Calu3 (cell line): ENCODE results near the gene CSTPP1. TPM values are rescaled to one million over a fixed set of nuclear protein-coding genes. Genes with fewer than 3 reads are reported as not detected.

Source experiments
- BruUV-seq: library from RNA; stranded (reverse); fragments of 400-500 nt; replicated peaks from 2 replicates; lab custom pipeline; 2021; lab: Mats Ljungman, UMichigan
- CTCF ChIA-PET: fragments of 300-600 bp; sonication (Branson Sonifier 250); formaldehyde crosslinking; loops from one replicate; lab custom pipeline; 2022; ENCODE audit warnings: antibody characterized with exemption; lab: Charles Lee
- DNase-seq: peaks from one replicate; pipeline ENCODE4 v3.0.0; 2022
- H3K27ac Mint-ChIP-seq: one replicate; pipeline ENCODE4 v1.8.0; 2022; ENCODE audit warnings: mixed read lengths; ENCODE audit not compliant: unreplicated experiment
- H3K27me3 Mint-ChIP-seq: one replicate; pipeline ENCODE4 v1.8.0; 2022; ENCODE audit warnings: mixed read lengths; ENCODE audit not compliant: unreplicated experiment
- H3K36me3 Mint-ChIP-seq: one replicate; pipeline ENCODE4 v1.8.0; 2022; ENCODE audit warnings: mild to moderate bottlenecking, moderate library complexity, mixed read lengths; ENCODE audit not compliant: insufficient read depth, unreplicated experiment
- H3K4me1 Mint-ChIP-seq: one replicate; pipeline ENCODE4 v1.8.0; 2022; ENCODE audit warnings: mild to moderate bottlenecking, low read depth, mixed read lengths; ENCODE audit not compliant: unreplicated experiment
- H3K4me3 Mint-ChIP-seq: one replicate; pipeline ENCODE4 v1.8.0; 2022; ENCODE audit warnings: mild to moderate bottlenecking, low read depth, moderate library complexity, mixed read lengths; ENCODE audit not compliant: unreplicated experiment
- H3K9me3 Mint-ChIP-seq: one replicate; pipeline ENCODE4 v1.8.0; 2022; ENCODE audit warnings: low read depth, mixed read lengths; ENCODE audit not compliant: unreplicated experiment
- intact Hi-C: fragments of 100-400 bp; cut with micrococcal nuclease; formaldehyde crosslinking; loops from one replicate; pipeline ENCODE4 v1.10.0; 2022; ENCODE audit not compliant: unreplicated experiment
- total RNA-seq: library from RNA; stranded (reverse); gene quantifications from 2 replicates; pipeline ENCODE4 v1.2.3, GENCODE V29; 2022
- TF ChIP-seq, protein P1 (sequence below): fragments of 200-600 bp; IDR thresholded peaks from one replicate; pipeline ENCODE4 v1.8.0; 2022; ENCODE audit warnings: antibody characterized with exemption; ENCODE audit not compliant: unreplicated experiment

The CSTPP1 gene
- total RNA-seq, 1 experiment from 2014 or later: 23.2 TPM

DNA sequence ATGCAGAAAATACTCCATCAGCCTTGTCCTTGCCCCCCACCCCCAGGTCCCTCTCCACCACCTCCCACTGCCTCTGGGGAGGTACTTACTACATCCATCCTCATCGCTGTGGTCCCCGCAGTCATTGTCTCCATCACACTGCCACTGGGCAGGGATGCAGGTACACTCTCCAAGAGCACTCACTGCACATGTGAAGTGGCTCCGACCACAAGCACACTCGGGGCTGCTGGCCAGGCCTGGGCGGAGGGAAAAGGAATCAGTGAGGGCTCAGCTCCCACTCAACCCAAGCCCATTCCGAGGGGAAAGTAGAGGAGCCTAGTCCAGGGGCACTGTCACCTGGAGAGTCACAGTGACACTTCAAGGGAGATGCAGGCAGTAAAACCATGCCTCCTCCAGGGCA is 33.9 kb upstream of the CSTPP1 start:
- intact Hi-C loops: no loop called here
- Mint-ChIP-seq H3K27ac (no peak overlapping the region), H3K4me3 (no peak overlapping the region), H3K27me3 (peaks cover 30% of the 10 kb centered on the region), H3K9me3 (no peaks in the 10 kb centered on the region), H3K36me3 (peaks cover 12% of the 10 kb centered on the region), H3K4me1 (peaks cover 10% of the 10 kb centered on the region)
- TF ChIP-seq, protein P1, sequence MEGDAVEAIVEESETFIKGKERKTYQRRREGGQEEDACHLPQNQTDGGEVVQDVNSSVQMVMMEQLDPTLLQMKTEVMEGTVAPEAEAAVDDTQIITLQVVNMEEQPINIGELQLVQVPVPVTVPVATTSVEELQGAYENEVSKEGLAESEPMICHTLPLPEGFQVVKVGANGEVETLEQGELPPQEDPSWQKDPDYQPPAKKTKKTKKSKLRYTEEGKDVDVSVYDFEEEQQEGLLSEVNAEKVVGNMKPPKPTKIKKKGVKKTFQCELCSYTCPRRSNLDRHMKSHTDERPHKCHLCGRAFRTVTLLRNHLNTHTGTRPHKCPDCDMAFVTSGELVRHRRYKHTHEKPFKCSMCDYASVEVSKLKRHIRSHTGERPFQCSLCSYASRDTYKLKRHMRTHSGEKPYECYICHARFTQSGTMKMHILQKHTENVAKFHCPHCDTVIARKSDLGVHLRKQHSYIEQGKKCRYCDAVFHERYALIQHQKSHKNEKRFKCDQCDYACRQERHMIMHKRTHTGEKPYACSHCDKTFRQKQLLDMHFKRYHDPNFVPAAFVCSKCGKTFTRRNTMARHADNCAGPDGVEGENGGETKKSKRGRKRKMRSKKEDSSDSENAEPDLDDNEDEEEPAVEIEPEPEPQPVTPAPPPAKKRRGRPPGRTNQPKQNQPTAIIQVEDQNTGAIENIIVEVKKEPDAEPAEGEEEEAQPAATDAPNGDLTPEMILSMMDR: no peak
- no peak for DNase-seq
- no TSS peak for BruUV-seq
- CTCF ChIA-PET: no interaction called here

DNA sequence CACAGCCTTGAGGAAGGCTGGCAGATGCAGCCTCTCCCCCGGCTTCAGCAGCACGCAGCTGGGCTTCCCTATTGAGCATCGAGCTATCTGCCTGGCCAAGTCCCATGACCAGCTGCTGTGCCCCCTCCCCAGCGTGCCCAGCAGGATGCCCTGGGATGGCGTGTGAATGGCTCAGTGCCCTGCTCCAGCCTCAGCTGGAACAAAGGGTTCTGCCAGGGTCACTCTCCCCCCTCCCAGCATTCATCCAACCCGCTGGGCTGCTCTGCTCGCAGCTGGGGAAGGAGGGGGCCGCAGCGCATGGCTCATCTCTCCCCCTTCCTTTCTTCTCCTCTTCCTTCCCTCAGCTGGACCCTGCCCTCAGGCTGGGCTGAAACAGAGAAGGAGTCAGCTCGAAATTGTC is 32.7 kb upstream of the CSTPP1 start:
- no peak overlapping the region for H3K4me3 Mint-ChIP-seq
- H3K9me3 Mint-ChIP-seq: no peaks in the 10 kb centered on the region
- BruUV-seq: no TSS peak
- intact Hi-C loops: no loop called here
- TF ChIP-seq, protein P1: no peak
- H3K4me1 Mint-ChIP-seq: peaks cover 2% of the 10 kb centered on the region
- H3K27me3 Mint-ChIP-seq: peaks cover 30% of the 10 kb centered on the region
- CTCF ChIA-PET: interaction anchor here (0.9 kb wide), 1 partner anchor 12 kb away, joined by 3 read pairs; no protein-coding TSS in a partner anchor
- H3K27ac Mint-ChIP-seq: no peak overlapping the region
- H3K36me3 Mint-ChIP-seq: peaks cover 7% of the 10 kb centered on the region
- no peak for DNase-seq

DNA sequence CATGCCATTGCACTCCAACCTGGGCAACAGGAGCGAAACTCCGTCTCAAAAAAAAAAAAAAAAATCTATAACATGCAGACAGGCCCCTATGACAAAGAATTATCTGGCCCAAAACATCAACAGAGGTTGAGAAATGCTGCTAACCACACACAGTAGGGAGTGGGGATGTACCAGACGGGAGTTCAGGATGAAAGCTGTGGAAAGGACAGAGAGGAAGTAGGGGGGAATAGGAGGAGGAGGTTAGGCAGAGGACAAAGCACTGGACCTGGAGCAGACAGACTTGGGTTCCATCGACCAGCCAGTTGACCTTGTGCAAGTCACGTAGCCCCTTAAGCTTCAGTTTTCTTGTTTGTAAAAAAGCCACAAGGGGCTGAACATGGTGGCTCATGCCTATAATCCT is 30.8 kb upstream of the CSTPP1 start:
- DNase-seq: no peak
- no peak overlapping the region for H3K27ac Mint-ChIP-seq
- no peak overlapping the region for H3K4me3 Mint-ChIP-seq
- intact Hi-C loops: no loop called here
- H3K36me3 Mint-ChIP-seq: no peaks in the 10 kb centered on the region
- BruUV-seq: no TSS peak
- H3K4me1 Mint-ChIP-seq: no peaks in the 10 kb centered on the region
- H3K9me3 Mint-ChIP-seq: no peaks in the 10 kb centered on the region
- TF ChIP-seq, protein P1: no peak
- peaks cover 30% of the 10 kb centered on the region for H3K27me3 Mint-ChIP-seq
- CTCF ChIA-PET: interaction anchor here (0.7 kb wide), 1 partner anchor 80 kb away, joined by 3 read pairs; no protein-coding TSS in a partner anchor

DNA sequence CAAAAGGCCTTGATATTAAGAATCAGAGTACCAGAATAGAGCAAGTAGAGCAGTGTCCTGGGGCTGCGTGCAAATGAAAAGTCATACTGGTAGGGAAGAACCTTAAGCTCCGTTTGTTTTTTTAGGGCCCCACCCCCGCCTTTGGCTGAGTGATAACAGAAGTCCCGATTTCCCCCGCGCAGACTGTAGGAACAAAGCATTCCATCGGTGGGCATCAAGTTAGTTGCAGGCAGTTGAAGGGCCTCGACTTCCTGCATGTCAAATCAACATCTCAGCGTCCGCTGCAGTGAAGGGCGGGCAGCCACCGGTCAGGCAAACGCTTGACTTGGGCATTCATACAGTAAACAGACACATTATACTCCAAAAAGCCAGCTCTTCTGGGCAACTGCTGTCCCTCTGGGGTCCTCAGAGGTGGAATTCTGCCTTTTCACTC is 29.9 kb upstream of the CSTPP1 start:
- H3K4me1 Mint-ChIP-seq: no peaks in the 10 kb centered on the region
- CTCF ChIA-PET: no interaction called here
- no peaks in the 10 kb centered on the region for H3K36me3 Mint-ChIP-seq
- no peak overlapping the region for H3K27ac Mint-ChIP-seq
- no TSS peak for BruUV-seq
- intact Hi-C loops: no loop called here
- H3K9me3 Mint-ChIP-seq: no peaks in the 10 kb centered on the region
- peaks cover 37% of the 10 kb centered on the region for H3K27me3 Mint-ChIP-seq
- no peak overlapping the region for H3K4me3 Mint-ChIP-seq
- TF ChIP-seq, protein P1: no peak
- no peak for DNase-seq
